A549 (cell line): ENCODE measurements around the gene ZNF445.

Experiments used
- EP300 ChIP-seq, 2 experiments: fragments of >200 bp; sonication (Bioruptor Twin); formaldehyde crosslinking; IDR thresholded peaks; 2 replicates in 1 of 2; 3 replicates in 1 of 2; pipeline ENCODE4 v1.6.1; 2016 to 2017
- HOXA7 ChIP-seq: fragments of 250-450 bp; sonication (Bioruptor Pico); IDR thresholded peaks from 2 replicates; pipeline ENCODE4 v1.5.0; 2020; ENCODE audit warnings: mild to moderate bottlenecking, moderate library complexity
- JUN ChIP-seq, 2 experiments: fragments of >200 bp; sonication (Bioruptor Twin); formaldehyde crosslinking; IDR thresholded peaks; 2 replicates in 1 of 2; 3 replicates in 1 of 2; pipeline ENCODE4 v1.6.1; 2016 to 2017
- MYC ChIP-seq: IDR thresholded peaks from 2 replicates; pipeline ENCODE4 v1.6.1; 2012; ENCODE audit warnings: mild to moderate bottlenecking, inconsistent platforms, low read length, improper control_type of control experiment, borderline replicate concordance
- POLR2A ChIP-seq: IDR thresholded peaks from 2 replicates; pipeline ENCODE4 v1.6.1; 2012; ENCODE audit warnings: mild to moderate bottlenecking, low read length
- RAD21 ChIP-seq, 2 experiments: fragments of >200 bp in 1 of 2; sonication (Bioruptor Twin) in 1 of 2; formaldehyde crosslinking in 1 of 2; IDR thresholded peaks in 1 of 2; conservative IDR thresholded peaks in 1 of 2; 2 replicates in 1 of 2; 3 replicates in 1 of 2; pipeline ENCODE4 v1.6.1; 2012 to 2018; ENCODE audit warnings: inconsistent platforms in 1 of 2
- ZFP36 ChIP-seq: fragments of 450-650 bp; IDR thresholded peaks from 2 replicates; pipeline ENCODE4 v1.6.1; 2014; ENCODE audit warnings: borderline replicate concordance; ENCODE audit not compliant: partially characterized antibody
- TF ChIP-seq, protein P1 (sequence below): fragments of >200 bp; sonication (Bioruptor Twin); formaldehyde crosslinking; IDR thresholded peaks from 3 replicates; pipeline ENCODE4 v1.5.1; 2016
- TF ChIP-seq, protein P2 (sequence below): fragments of 200-600 bp; sonication (generic); IDR thresholded peaks from 2 replicates; pipeline ENCODE4 v1.6.1; 2016; ENCODE audit warnings: antibody characterized with exemption, mild to moderate bottlenecking, moderate library complexity
- TF ChIP-seq, protein P3 (sequence below): fragments of 250-450 bp; sonication (Bioruptor Pico); IDR thresholded peaks from 2 replicates; pipeline ENCODE4 v1.5.0; 2021; ENCODE audit warnings: mild to moderate bottlenecking, moderate library complexity, borderline replicate concordance

DNA sequence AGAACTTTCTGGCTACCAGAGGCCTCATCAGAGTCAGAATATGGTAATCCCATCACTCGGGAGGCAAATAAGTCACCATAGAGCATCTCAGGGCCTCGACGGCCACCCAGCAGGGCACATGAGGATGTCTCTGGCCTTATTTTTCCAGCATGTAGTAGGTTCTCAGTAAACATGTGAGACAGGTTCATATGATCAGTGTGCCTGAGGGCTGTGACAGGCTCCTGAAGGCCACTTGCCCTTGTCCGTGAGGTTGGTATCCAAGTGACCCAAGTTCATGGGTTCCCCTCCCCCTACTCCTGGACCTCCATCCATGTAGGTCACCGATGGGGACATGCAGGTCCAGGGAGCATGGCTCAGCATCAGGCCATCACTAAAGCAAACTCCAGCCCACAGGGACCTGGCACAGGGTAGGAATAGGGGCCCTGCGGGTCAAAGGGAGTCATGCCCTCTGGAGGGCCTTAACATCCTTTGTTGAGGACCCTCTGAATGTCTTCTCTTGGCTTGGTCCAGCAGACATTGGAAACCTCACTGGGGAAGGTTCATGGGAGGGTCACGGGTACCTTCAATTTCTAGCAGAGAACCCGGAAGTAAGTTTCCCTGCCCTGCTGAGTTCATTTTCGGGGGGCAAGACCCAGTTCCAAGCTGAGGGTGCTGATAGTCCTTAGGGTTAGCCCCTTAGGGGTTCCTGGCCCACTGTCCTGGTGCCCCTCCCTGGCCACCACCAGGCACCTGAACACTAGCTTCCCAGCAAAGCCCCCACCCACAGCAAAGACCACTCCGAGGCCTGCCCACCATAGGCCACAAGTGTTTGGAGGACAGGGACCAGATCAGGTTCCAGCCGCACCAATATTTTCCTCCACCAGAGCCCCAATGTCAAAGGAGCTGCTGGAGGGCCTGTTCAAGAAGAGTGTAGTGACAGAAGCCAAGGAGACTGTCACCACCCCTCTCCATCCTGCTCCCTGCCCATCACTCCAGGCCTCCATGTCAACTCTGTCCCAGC is 61.1 kb downstream of the ZNF445 start:
- TF ChIP-seq, protein P1, sequence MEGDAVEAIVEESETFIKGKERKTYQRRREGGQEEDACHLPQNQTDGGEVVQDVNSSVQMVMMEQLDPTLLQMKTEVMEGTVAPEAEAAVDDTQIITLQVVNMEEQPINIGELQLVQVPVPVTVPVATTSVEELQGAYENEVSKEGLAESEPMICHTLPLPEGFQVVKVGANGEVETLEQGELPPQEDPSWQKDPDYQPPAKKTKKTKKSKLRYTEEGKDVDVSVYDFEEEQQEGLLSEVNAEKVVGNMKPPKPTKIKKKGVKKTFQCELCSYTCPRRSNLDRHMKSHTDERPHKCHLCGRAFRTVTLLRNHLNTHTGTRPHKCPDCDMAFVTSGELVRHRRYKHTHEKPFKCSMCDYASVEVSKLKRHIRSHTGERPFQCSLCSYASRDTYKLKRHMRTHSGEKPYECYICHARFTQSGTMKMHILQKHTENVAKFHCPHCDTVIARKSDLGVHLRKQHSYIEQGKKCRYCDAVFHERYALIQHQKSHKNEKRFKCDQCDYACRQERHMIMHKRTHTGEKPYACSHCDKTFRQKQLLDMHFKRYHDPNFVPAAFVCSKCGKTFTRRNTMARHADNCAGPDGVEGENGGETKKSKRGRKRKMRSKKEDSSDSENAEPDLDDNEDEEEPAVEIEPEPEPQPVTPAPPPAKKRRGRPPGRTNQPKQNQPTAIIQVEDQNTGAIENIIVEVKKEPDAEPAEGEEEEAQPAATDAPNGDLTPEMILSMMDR: no peak
- no peak for TF ChIP-seq EP300 (IDR thresholded peaks at IDR 0.05)
- TF ChIP-seq JUN (IDR thresholded peaks at IDR 0.05): no peak
- no peak for TF ChIP-seq POLR2A
- no peak for TF ChIP-seq RAD21 (conservative IDR thresholded peaks at IDR 0.05 in 1 of 2, IDR thresholded peaks at IDR 0.05 in 1 of 2)
- TF ChIP-seq, protein P2, sequence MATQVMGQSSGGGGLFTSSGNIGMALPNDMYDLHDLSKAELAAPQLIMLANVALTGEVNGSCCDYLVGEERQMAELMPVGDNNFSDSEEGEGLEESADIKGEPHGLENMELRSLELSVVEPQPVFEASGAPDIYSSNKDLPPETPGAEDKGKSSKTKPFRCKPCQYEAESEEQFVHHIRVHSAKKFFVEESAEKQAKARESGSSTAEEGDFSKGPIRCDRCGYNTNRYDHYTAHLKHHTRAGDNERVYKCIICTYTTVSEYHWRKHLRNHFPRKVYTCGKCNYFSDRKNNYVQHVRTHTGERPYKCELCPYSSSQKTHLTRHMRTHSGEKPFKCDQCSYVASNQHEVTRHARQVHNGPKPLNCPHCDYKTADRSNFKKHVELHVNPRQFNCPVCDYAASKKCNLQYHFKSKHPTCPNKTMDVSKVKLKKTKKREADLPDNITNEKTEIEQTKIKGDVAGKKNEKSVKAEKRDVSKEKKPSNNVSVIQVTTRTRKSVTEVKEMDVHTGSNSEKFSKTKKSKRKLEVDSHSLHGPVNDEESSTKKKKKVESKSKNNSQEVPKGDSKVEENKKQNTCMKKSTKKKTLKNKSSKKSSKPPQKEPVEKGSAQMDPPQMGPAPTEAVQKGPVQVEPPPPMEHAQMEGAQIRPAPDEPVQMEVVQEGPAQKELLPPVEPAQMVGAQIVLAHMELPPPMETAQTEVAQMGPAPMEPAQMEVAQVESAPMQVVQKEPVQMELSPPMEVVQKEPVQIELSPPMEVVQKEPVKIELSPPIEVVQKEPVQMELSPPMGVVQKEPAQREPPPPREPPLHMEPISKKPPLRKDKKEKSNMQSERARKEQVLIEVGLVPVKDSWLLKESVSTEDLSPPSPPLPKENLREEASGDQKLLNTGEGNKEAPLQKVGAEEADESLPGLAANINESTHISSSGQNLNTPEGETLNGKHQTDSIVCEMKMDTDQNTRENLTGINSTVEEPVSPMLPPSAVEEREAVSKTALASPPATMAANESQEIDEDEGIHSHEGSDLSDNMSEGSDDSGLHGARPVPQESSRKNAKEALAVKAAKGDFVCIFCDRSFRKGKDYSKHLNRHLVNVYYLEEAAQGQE: no peak
- TF ChIP-seq MYC: no peak
- no peak for TF ChIP-seq HOXA7 (CRISPR knock-in tag)
- TF ChIP-seq, protein P3, sequence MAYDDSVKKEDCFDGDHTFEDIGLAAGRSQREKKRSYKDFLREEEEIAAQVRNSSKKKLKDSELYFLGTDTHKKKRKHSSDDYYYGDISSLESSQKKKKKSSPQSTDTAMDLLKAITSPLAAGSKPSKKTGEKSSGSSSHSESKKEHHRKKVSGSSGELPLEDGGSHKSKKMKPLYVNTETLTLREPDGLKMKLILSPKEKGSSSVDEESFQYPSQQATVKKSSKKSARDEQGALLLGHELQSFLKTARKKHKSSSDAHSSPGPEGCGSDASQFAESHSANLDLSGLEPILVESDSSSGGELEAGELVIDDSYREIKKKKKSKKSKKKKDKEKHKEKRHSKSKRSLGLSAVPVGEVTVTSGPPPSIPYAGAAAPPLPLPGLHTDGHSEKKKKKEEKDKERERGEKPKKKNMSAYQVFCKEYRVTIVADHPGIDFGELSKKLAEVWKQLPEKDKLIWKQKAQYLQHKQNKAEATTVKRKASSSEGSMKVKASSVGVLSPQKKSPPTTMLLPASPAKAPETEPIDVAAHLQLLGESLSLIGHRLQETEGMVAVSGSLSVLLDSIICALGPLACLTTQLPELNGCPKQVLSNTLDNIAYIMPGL (CRISPR knock-in tag): no peak
- TF ChIP-seq ZFP36: no peak
